ENCODE measurements around the gene IMPDH1.

GRCh38 chr7:128452552-128452951 lies 42.8 kb upstream of the IMPDH1 start:
- no peak for TF ChIP-seq POLR2A (IDR thresholded peaks at IDR 0.05)
- TF ChIP-seq, protein P1, sequence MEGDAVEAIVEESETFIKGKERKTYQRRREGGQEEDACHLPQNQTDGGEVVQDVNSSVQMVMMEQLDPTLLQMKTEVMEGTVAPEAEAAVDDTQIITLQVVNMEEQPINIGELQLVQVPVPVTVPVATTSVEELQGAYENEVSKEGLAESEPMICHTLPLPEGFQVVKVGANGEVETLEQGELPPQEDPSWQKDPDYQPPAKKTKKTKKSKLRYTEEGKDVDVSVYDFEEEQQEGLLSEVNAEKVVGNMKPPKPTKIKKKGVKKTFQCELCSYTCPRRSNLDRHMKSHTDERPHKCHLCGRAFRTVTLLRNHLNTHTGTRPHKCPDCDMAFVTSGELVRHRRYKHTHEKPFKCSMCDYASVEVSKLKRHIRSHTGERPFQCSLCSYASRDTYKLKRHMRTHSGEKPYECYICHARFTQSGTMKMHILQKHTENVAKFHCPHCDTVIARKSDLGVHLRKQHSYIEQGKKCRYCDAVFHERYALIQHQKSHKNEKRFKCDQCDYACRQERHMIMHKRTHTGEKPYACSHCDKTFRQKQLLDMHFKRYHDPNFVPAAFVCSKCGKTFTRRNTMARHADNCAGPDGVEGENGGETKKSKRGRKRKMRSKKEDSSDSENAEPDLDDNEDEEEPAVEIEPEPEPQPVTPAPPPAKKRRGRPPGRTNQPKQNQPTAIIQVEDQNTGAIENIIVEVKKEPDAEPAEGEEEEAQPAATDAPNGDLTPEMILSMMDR (IDR thresholded peaks at IDR 0.05), result no peak
